ENCODE measurements around the gene EIF4E3. TPM values are rescaled to one million over a fixed set of nuclear protein-coding genes. Genes with fewer than 3 reads are reported as not detected.
A peak's percentile ranks its signal among the peaks of the same experiment; 100 is the strongest.

Gene EIF4E3
- total and polyA plus RNA-seq, 2 donors (not counting 1 experiment from before 2014, with no cell fraction given) = 1.8 to 12.8 TPM

DNA sequence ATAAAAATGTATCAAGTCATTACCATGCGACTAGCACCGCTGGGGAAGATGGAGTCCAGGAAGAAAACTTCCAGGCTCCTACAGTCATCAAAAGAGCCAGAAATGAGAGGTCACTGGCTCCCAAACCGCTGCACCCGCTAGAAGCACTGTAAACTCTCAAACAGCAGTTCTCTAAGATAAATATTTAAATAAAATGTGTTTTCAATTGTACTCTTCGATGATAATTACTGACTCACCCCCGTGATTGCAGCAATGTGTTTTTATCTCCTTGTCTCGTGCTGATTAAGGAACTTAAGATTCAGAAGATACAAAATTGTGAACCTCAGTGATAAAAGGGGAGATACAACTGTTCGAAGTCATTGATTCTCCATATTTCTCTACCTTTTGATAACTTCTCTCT, 95.9 kb downstream of the EIF4E3 start:
- H3K9ac ChIP-seq (ENCODE audit: insufficient read depth, low read length) = no peak overlapping the region
- H3K4me1 ChIP-seq (ENCODE audit: control insufficient read depth, extremely low read depth, insufficient read depth, low read length) = peaks cover 3% of the 10 kb centered on the region
- H3K27ac ChIP-seq (ENCODE audit: insufficient read depth, low read length) = no peak overlapping the region
- H3K4me2 ChIP-seq (ENCODE audit: extremely low read depth, insufficient read depth, low read length) = no peak overlapping the region
- peaks cover 5% of the 10 kb centered on the region for H3K27me3 ChIP-seq (ENCODE audit: control insufficient read depth, insufficient read depth, low read length)
- no peaks in the 10 kb centered on the region for H3K9me3 ChIP-seq (ENCODE audit: control insufficient read depth, insufficient read depth, low read depth, low read length)
- H3K36me3 ChIP-seq (ENCODE audit: control insufficient read depth, insufficient read depth, low read length) = no peaks in the 10 kb centered on the region
- DNase-seq (ENCODE audit: low read depth in 2 of 2) = peak; percentile 57 to 66
- no peak overlapping the region for H2AFZ ChIP-seq (ENCODE audit: low read length)
- no peaks in the 10 kb centered on the region for H4K20me1 ChIP-seq (ENCODE audit: control insufficient read depth, extremely low read depth, insufficient read depth, low read length)
- TF ChIP-seq EZH2 (IDR thresholded peaks at IDR 0.05; ENCODE audit: low read length, missing control alignments) = no peak
- TF ChIP-seq, protein P1, sequence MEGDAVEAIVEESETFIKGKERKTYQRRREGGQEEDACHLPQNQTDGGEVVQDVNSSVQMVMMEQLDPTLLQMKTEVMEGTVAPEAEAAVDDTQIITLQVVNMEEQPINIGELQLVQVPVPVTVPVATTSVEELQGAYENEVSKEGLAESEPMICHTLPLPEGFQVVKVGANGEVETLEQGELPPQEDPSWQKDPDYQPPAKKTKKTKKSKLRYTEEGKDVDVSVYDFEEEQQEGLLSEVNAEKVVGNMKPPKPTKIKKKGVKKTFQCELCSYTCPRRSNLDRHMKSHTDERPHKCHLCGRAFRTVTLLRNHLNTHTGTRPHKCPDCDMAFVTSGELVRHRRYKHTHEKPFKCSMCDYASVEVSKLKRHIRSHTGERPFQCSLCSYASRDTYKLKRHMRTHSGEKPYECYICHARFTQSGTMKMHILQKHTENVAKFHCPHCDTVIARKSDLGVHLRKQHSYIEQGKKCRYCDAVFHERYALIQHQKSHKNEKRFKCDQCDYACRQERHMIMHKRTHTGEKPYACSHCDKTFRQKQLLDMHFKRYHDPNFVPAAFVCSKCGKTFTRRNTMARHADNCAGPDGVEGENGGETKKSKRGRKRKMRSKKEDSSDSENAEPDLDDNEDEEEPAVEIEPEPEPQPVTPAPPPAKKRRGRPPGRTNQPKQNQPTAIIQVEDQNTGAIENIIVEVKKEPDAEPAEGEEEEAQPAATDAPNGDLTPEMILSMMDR (conservative IDR thresholded peaks at IDR 0.05 in 1 of 2, IDR thresholded peaks at IDR 0.05 in 1 of 2; ENCODE audit: low read depth in 1 of 2, low read length in 2 of 2) = no peak
- H3K4me3 ChIP-seq (replicated peaks in 1 of 4; ENCODE audit: control extremely low read depth in 1 of 4, insufficient read depth in 1 of 4, low read depth in 3 of 4, low read length in 4 of 4) = no peak overlapping the region
- no peaks in the 10 kb centered on the region for H3K79me2 ChIP-seq (ENCODE audit: control insufficient read depth, insufficient read depth, low read length)

DNA sequence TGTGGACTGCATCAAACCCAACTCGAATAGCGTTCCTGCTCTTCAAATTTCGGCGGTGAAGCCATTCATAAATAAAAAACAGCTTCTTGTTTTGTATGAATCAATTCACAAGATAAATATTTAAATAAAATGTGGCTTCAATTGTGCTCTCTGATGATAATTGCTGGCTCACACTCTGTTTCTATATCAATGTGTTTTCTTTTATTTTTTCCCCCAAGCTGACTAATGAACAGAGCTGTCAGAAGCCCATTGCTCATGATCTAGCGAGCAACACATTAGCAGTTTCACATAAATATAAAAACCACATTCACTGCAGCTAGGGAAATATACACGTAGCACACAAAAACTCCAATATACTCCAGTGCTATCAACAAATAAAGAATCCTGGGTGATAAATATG, 96.7 kb downstream of the EIF4E3 start:
- H3K9ac ChIP-seq (ENCODE audit: insufficient read depth, low read length) = no peak overlapping the region
- no peak overlapping the region for H2AFZ ChIP-seq (ENCODE audit: low read length)
- no peaks in the 10 kb centered on the region for H3K36me3 ChIP-seq (ENCODE audit: control insufficient read depth, insufficient read depth, low read length)
- H3K4me3 ChIP-seq (replicated peaks in 1 of 4; ENCODE audit: control extremely low read depth in 1 of 4, insufficient read depth in 1 of 4, low read depth in 3 of 4, low read length in 4 of 4) = no peak overlapping the region
- no peak overlapping the region for H3K4me2 ChIP-seq (ENCODE audit: extremely low read depth, insufficient read depth, low read length)
- no peaks in the 10 kb centered on the region for H3K9me3 ChIP-seq (ENCODE audit: control insufficient read depth, insufficient read depth, low read depth, low read length)
- no peaks in the 10 kb centered on the region for H3K79me2 ChIP-seq (ENCODE audit: control insufficient read depth, insufficient read depth, low read length)
- no peak overlapping the region for H3K27ac ChIP-seq (ENCODE audit: insufficient read depth, low read length)
- H3K27me3 ChIP-seq (ENCODE audit: control insufficient read depth, insufficient read depth, low read length) = peaks cover 5% of the 10 kb centered on the region
- no peaks in the 10 kb centered on the region for H4K20me1 ChIP-seq (ENCODE audit: control insufficient read depth, extremely low read depth, insufficient read depth, low read length)
- peaks cover 3% of the 10 kb centered on the region for H3K4me1 ChIP-seq (ENCODE audit: control insufficient read depth, extremely low read depth, insufficient read depth, low read length)
- TF ChIP-seq, protein P1 (conservative IDR thresholded peaks at IDR 0.05 in 1 of 2, IDR thresholded peaks at IDR 0.05 in 1 of 2; ENCODE audit: low read depth in 1 of 2, low read length in 2 of 2) = no peak
- TF ChIP-seq EZH2 (IDR thresholded peaks at IDR 0.05; ENCODE audit: low read length, missing control alignments) = no peak
- peak; percentile 10 to 46 for DNase-seq (ENCODE audit: low read depth in 2 of 2)

DNA sequence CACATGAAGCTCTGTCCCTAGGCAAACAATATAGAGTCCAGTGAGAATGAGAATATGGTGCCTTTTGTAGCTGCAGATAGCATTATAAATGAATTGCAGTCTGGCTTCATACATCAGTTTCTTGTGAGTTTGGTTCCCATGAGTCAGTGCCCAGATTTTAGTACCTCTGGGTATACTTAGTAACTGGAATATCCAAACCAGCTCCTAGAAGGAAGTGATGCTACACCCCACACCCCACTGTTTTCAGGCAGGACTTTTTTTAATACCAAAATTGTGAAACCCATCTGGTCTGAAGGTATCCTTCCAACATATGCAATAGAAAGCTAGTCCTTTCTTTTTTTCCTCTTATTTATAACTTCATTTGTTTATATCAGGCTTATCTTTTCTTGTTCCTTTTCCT, 99.5 kb downstream of the EIF4E3 start:
- TF ChIP-seq, protein P1 (conservative IDR thresholded peaks at IDR 0.05 in 1 of 2, IDR thresholded peaks at IDR 0.05 in 1 of 2; ENCODE audit: low read depth in 1 of 2, low read length in 2 of 2) = no peak
- TF ChIP-seq EZH2 (IDR thresholded peaks at IDR 0.05; ENCODE audit: low read length, missing control alignments) = no peak
- Histone ChIP-seq H3K27me3 (ENCODE audit: control insufficient read depth, insufficient read depth, low read length) (peaks cover 3% of the 10 kb centered on the region), H3K4me1 (ENCODE audit: control insufficient read depth, extremely low read depth, insufficient read depth, low read length) (peaks cover 3% of the 10 kb centered on the region)

More for the DNA sequence above, 99.5 kb downstream of the EIF4E3 start:
- no peaks in the 10 kb centered on the region for H3K79me2 ChIP-seq (ENCODE audit: control insufficient read depth, insufficient read depth, low read length)
- H3K9me3 ChIP-seq (ENCODE audit: control insufficient read depth, insufficient read depth, low read depth, low read length) = no peaks in the 10 kb centered on the region
- H3K9ac ChIP-seq (ENCODE audit: insufficient read depth, low read length) = no peak overlapping the region
- H3K36me3 ChIP-seq (ENCODE audit: control insufficient read depth, insufficient read depth, low read length) = no peaks in the 10 kb centered on the region
- no peak for DNase-seq (ENCODE audit: low read depth in 2 of 2)
- no peak overlapping the region for H3K4me3 ChIP-seq (replicated peaks in 1 of 4; ENCODE audit: control extremely low read depth in 1 of 4, insufficient read depth in 1 of 4, low read depth in 3 of 4, low read length in 4 of 4)
- H2AFZ ChIP-seq (ENCODE audit: low read length) = no peak overlapping the region
- H4K20me1 ChIP-seq (ENCODE audit: control insufficient read depth, extremely low read depth, insufficient read depth, low read length) = no peaks in the 10 kb centered on the region
- no peak overlapping the region for H3K27ac ChIP-seq (ENCODE audit: insufficient read depth, low read length)
- no peak overlapping the region for H3K4me2 ChIP-seq (ENCODE audit: extremely low read depth, insufficient read depth, low read length)

Other genes starting within 250 kb of the EIF4E3 start
- 85.3 and 101 TPM in 2 replicates for gene FOXP1, start 141.7 kb downstream of the EIF4E3 start, total RNA-seq
- 70.3 and 79.9 TPM in 2 replicates for gene FOXP1, start 141.7 kb downstream of the EIF4E3 start, polyA plus RNA-seq
- under 0.01 TPM in 1 of 2 replicates, not detected in the other for gene GPR27, start 28.5 kb upstream of the EIF4E3 start, total RNA-seq
- not detected in 2 replicates for gene GPR27, start 28.5 kb upstream of the EIF4E3 start, polyA plus RNA-seq
- gene PROK2, start 59.7 kb upstream of the EIF4E3 start, total RNA-seq = not detected in 2 replicates
- gene PROK2, start 59.7 kb upstream of the EIF4E3 start, polyA plus RNA-seq = not detected in 2 replicates